GM18498 (cell line): ENCODE data around the gene COX17.
A peak's percentile ranks its signal among the peaks of the same experiment; 100 is the strongest.

Experiments used
- ATAC-seq: cut with Tn5 transposase; IDR thresholded peaks from one replicate; pipeline ENCODE4 v1.9.1; 2021; ENCODE audit warnings: mild to moderate bottlenecking, moderate library complexity; ENCODE audit not compliant: unreplicated experiment

COX17 gene

DNA sequence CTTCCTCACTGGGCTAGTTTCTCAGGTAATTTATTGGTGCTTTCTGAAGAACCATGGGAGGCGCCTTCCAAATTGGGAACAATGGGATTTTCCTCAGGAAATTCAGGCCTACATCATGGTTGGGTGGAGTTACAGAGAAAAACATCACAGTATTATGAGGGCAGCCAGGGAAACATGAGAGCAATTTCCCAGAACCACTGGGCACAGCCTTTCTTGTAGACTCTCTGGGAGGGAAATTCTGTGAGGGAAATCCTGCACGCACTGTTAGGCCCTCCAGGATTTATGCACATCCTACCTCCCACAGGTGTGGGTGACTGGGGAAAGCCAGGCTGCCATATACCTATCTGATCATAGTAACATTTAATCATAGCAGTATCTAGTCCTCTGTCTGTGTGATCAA, 30.0 kb downstream of the COX17 start:
- no peak for ATAC-seq

DNA sequence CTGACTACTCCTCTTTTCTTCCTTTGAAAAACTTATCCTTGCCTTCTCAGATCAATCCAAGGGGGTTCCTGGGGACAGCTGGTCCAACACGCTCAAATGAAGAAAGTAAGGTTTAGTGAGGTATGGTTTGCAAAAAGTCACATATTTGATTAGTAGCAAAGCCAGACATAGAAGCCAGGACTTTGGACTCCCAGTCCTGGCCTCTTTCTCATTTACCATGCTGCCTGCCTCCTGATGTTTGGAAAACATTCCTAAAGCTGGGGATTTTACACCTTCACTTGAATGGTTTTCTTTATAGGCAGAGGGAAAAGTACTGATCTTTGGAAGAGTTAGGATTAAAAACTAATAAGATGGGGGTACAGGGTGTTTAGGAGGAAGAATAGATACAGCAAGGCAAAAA, 31.4 kb downstream of the COX17 start:
- ATAC-seq = no peak

DNA sequence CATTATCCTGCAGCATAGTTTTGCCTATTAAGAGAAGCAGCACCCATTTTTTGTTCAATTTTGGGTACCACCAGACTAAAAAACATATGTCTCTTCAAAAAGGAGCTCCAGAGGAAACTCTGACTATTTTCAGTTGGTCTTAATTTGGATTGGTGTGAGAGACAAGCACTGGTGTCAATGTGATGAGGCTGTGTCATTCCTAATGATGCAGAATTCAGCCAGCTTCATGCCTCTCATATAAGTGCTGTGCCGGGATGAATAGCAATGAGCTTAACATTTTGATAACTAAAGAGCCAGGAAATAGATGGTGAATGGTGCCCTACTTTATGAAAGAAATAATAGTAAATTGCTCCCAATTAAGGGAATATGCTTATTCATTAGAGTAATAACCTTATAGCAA, 32.7 kb downstream of the COX17 start:
- no peak for ATAC-seq

DNA sequence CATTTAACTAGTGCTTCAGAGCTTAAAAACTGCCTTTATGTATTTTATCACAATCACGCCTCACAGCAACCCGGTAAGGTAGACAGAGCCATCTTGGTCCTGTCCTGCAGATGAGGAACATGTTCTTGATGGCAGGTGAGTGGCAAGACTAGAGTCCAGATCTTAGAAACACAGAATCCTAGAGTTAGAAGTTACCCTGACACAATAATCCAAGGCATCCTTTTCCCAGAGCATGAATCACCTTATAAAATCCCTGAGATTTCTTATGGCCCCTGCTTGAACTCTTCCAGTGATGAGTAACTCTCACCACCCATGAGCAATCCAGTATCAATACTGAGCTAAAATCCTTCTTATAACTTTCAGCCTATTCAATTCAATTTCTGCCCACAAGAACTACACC, 33.7 kb downstream of the COX17 start:
- no peak for ATAC-seq

DNA sequence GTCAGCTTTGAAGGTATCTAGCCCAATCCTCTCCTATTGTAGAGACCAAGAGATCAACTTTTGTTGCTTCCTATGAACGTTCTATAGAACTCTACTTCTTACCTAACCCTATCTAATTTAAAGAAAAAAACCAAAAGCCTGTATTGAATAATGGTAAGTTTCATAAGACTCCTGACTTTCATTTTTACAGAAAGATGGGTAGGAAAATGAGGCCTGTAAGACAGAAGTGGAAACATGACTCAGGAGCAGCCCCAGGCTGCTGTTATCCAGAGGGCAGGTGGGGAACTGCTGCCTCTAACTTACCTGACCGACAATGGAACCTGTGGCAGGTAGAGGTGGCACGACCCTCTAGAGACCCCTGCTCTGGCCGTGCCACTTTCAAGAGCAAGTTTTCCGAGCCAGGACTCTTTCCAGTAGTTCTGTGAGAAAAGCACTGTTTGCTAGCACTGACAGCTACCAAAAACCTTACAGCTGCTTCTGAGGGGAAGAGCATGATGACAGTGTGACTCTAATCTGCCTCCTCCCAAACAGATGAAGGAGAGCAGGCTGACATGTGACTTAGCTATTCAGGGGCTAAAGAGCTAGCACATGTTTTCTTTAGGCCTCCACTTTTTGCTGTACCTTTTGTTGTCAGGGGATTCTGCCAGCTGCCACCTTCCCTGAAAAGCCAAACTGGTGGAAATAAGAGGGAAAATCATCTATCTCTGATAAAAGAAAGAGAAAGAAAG, 34.3 kb downstream of the COX17 start:
- ATAC-seq = no peak

DNA sequence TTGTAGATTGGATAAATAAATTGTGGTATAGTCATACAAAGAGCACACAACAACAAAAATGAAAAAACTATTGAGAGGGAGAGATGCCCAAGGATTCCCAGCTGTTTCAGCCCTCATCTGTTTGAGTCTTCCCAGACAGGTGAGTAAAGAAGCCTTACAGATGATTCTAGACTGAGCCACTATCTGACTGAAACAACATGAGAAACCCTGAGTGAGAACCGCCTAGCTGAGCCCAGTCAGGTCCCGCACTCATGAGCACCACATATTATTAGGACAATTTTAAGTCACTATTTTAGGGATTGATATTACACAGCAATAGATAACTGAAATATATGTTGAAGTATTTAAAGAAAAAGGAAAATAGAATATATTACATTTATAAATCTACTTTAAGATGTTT, 35.8 kb downstream of the COX17 start:
- no peak for ATAC-seq

DNA sequence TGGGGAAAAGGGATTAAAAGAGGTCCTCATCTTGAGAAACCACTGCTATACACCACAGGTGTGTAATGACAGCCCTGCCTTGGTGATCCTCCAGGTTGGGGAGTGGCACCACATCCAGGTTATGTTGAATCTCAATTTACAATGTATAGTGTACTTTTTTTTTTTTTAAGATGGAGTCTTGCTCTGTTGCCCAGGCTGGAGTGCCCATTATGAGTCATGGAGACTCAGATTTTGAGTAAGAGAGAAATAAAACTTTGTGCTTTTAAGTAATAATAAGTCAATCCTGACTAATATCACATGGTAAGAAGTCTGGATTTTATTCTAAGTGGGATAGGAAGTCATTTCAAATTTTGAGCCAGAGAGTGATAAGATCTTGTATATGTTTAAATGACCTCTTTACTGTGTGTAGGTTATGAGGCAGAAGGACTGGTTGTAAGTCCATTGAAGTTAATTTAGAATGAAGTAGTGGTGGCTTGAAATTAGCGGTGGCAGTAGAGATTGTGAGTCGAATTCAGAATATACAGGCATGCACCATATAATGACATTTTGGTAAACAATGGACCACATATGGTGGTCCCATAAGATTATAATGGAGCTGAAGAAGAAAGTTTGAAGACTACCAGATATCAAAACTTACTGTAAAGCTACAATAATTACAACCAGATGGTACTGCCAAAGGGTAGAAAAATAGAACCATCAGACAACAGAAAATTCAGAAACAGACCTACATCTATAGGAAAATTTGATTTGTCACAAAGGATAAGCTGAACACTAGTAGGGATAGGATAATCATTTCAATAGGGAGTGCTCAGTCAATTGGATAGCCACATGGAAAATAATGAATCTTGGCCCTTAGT, 37.5 kb downstream of the COX17 start:
- no peak for ATAC-seq

DNA sequence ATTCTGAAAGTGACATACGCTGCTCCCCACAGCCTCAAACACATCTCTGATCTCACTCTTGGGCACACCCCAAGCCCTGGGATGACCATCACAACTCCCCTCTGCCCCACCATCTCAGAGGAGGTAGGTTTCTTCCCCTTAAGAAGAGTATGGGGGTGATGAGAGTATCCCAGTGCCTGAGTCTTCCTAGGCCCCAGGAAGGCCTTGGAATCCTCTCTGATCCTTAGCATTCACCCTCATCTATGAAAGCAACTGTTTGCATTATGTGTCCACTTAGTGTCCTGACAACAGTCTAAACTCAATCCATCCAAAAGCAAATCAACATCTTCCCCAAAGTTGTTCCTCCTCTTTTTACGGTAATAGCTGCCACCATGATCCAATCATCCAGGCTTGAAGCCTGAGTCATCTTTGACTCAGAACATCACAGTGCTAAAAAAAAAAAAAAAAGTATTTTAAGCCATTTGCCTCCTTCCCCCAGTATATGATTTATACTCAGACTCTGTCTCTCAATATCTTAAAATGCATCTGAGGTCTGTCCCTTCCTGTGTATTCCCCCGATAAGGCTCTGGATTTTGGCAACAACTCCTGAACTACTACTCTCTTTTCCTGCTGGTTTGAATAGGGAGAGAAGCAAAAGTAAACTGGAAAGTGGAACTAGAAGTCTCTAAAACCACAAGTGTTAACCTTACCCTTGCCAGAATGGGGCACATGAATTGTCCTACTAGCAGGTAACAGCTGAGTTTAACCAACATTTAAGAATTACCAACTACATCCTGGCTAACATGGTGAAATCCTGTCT, 39.3 kb downstream of the COX17 start:
- peak; percentile 42 for ATAC-seq

DNA sequence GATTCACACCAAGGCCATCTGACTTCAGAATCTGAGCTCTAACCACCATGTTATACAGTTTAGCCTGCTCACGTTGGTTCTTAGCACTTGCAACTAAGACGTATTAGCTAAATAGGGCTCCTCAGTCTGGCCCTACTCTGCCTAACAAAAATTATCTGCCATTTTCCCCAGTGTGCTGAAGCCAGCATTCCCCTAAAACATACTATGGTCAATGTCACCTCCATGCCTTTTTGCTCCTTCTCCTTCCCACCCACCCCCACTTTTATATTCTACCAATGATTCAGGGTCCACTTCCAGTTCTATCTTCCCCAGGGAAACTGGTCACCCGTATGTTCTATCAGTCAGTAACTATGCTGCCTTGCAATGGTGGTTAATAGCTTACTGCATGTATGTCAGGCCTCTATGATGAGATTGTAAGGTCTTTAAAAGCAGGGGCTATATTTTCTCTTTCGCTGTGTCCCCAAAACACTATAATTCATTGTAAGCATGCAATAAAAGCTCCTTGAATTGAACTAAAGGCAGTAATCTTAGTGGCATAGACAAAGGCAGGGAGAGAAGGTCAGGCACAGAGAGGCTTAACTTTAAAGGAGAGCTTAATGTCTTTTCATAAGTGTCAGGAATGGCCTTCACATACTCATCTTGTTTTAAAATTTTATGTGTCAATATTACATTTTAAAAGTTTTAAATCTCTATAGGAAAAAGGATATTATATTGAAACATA, 40.2 kb downstream of the COX17 start:
- ATAC-seq = no peak

DNA sequence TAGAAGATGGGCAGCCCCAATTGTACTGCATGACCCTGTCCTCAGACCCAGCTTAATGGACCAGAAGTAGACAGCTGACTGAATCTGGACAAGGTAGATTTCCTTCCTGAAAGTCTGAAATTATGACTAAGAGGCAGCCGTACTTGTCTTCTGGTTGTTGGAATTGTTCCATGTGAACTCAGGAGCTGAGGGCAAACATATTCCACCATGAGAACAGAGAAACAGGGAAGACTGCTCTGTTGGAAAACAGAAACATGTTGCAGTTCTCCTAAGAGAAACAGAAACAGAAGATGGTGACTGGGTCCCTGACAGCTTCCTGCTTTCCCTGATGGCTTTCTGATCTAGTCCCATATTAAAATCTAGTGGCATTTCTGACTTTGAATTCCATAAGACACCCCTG, 41.0 kb downstream of the COX17 start:
- ATAC-seq = no peak

DNA sequence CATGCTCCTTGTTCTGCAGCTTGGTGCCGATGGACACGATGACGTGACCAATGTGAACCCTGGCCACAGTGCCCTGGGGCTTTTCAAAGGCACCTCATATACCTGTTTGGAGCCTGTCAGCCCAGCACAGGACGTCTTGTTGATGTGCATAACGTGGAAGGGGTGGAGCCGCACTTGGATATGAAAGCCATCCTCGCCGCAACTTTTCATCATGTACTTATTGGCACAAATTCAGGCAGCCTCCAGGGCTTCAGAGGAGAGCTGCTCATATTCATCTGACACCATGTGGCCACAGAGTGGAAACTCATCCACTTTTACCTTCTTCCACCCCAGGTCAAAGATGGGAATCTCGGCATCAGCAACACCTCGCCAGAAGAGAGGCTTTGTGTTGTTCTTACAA, 41.5 kb downstream of the COX17 start:
- no peak for ATAC-seq

DNA sequence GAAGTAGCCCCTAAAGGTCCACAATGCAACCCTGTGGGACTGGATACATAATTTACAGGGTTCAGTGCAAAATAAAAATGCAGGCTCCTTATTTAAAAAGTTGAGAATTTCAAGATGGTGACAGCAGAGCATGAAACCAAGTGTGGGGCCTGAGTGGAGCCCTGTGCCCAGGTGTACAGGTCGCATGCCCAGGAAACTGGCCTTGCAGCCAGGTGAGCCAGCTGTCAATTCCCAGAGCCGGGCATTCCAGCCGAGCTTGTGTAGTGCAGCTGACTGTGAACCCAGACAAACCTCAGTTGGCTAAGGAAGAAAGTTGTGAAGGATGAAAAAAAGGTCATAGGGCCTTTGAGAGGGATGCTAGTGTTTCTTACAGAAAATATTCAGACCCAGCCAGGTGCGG, 44.4 kb downstream of the COX17 start:
- no peak for ATAC-seq

DNA sequence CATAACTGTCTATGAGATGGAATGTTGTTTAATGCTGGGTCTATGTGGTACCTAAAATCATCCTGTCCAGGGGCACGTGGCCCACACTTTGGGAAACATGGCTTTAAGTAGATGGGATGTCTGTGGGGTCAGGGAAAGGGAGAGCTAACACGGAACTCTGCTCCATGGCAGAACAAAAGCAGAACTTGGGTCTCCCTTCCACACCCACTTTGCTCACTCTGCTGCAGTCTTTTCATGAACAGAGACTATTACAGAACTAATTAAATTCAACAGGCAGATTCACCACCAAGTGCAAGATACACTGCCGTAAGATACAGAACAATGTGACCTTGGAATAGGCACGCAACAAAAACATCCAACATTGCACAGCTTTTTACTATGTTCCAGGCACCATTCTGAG, 45.0 kb downstream of the COX17 start:
- no peak for ATAC-seq

DNA sequence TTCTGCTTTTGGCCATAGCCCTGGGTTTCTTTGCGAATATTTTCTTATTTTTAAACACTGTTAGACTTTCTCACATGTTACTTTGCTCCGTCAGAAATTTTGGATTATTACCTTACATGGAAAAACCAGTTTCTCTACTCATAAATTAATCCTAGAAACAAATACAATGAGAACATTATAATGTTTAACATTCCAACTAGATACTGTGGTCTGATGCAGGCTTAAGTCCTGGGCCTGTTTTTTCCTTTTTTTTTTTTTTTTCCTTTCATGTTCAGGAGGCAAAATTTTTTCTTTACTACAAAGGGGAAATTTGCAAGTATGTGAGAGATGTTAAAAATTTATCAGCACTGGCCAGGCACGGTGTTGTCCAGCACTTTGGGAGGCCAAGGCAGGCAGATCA, 45.7 kb downstream of the COX17 start:
- ATAC-seq = no peak

DNA sequence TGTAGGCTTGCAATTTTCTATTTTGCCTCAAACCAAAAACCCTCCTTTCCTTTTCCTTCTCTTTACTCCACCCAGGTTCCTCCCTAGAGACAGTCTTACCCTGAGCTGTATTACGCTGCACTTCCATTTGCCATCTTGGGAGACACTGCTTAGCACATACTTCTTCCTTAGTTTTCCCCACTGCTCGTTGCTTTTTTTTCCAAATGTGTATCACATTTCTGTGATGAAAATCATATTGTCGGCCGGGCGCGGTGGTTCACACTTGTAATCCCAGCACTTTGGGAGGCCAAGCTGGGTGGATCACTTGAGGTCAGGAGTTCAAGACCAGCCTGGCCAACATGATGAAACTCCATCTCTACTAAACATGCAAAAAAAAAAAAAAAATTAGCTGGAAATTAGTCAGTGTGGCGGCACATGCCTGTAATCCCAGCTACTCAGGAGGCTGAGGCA, 46.3 kb downstream of the COX17 start:
- no peak for ATAC-seq

DNA sequence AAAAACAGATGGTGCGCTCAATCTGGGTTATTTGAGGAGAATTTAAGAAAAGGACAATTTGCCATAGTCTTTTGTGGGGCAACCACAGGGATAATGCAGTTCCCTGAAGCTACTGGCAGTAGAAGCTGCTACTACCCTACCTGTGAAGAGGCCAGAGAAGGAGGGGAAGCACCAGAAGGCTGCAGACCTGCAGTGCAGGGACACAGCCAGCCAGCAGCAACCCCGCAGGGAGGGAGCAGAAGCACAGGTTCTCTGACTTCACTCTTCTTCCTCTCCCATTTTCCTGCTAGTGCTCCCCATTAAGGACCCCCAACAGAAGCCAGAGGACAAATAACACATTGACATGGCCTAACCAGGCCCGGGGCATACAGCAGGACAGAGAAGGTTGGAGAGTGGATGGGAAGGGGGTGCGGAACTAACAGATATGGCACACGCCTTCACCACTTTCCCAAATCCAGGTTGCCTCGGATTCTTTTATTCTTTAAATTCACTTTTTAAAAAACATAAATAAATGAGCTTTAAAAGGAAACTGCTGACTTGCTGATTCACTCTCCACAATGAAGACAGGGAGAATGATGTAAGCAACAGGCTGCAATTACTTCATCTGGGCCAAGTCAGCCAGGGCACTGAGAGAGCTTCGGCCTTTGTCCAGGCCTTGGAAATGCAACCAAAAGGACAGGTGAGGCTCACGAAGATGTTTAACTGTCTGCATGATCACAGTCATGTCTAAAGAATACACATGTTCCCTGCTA, 46.9 kb downstream of the COX17 start:
- ATAC-seq = no peak

DNA sequence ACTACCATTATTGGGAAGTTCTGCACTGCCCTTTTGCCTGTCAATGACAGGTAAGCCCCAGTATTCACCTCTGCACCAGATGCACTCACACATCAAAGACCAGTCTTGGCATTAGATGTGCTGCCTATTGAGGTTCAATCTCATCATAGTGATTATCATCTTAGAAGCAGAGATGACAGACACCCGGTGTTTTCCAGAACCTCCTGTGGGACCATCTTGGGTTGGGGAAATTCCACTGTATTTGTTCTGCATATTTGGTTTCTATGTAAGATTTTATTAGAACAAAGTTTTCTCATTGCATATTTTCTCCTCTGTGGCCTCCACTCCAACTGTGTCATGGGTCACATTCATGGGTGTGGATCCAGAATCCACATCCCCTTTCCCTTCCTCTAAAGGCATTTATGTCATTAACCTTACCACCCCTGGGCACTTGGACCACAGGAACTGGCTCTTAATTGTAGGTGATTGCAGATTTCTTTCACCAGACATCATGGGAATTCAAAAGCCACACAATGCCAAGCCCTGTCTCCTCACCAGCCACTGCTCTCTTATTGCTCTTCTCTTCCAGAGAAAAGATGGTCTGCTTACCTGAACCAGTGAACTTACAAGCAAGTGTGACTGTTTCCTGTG, 48.3 kb downstream of the COX17 start:
- peak; percentile 31 for ATAC-seq

DNA sequence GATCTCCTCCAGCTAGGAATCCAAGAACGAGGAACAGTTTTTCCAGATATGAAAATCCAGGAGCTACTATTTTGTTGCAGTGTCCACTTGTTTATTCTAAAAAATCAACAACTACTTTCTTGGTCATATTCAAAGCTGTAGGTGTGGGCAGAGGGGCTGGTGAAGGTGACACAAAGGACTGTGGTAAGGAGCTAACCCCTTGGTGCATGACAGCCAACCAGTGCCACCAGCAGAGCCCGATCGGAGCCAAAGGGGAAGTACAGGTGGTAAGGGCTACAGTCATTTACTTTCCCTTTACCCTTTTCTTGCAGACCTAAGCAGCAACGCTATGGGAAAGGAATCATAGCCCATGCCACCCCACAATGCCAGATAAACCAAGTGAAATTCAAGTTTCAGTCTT, 48.8 kb downstream of the COX17 start:
- ATAC-seq = peak; percentile 79

DNA sequence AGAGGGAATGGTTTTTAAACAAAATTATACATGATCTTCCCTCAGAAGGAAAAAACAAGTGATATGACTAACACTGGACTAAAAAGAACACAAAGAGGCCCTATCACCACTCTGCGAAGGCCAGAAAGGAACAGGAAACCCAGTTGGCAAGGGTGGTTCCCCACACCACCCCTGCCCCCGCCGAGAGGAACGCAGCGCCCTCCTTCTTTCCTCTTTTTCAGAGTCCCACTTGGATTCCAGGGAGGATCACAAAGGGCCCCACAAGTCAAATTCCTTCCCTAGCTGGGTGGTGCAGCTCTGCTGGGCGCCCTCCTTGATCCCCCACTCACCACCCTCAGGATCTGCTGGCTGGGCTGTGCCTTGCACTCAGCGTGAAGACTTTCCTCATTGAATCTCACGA, 49.7 kb downstream of the COX17 start:
- ATAC-seq = peak; percentile 28

DNA sequence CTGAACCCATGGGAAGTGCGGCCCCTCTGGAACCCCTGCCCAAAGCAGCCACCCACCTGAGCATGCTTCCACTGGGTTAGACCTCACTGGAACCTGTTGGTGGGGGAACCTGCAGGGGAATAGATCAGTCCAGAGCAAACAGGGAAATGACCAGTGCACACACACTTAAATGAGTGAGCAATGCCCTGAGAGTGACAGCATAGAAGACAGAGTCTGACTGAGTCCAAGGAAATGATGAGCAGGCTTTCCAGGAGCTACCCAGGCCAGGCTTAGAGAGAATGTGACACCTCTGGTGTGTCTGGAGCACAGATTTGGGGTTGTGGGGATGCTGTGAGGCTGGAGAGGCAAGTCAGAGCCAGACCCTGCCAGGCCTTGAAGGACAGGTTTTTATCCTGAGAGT, 51.0 kb downstream of the COX17 start:
- ATAC-seq = no peak
